Activated CD4-positive, alpha-beta T cell treated with anti-CD3 and anti-CD28 coated beads, Interleukin-2, amount 50 U/mL, for 16 hours (primary cell): Measurements from ENCODE around the gene ARPC1B.
A peak's percentile ranks its signal among the peaks of the same experiment; 100 is the strongest.
"Not testable (repeated sequence)": the region's sequence is repeated elsewhere in the genome, so short reads cannot be mapped to it uniquely, and the experiment has no call there.

Source experiments
- DNase-seq: peaks from one replicate; pipeline ENCODE4 v3.0.0-alpha.2; 2020

Gene ARPC1B

GRCh38 chr7:99415513-99416127 lies 41.1 kb downstream of the ARPC1B start:
- not testable (repeated sequence) for DNase-seq

- DNase-seq = no peak
Measured at GRCh38 chr7:99418260-99418659, 43.7 kb downstream of the ARPC1B start.

- no peak for DNase-seq
Measured at GRCh38 chr7:99419323-99420021, 44.9 kb downstream of the ARPC1B start.

- no peak for DNase-seq
Measured at GRCh38 chr7:99420213-99420612, 45.7 kb downstream of the ARPC1B start.

GRCh38 chr7:99420986-99421385 lies 46.5 kb downstream of the ARPC1B start:
- no peak for DNase-seq

- DNase-seq = no peak
Measured at GRCh38 chr7:99422186-99422585, 47.7 kb downstream of the ARPC1B start.

- no peak for DNase-seq
Measured at GRCh38 chr7:99422625-99423024, 48.1 kb downstream of the ARPC1B start.

- no peak for DNase-seq
Measured at GRCh38 chr7:99424932-99425730, 50.6 kb downstream of the ARPC1B start.

- DNase-seq = no peak
Measured at GRCh38 chr7:99428972-99429566, 54.5 kb downstream of the ARPC1B start.

GRCh38 chr7:99429756-99430155 lies 55.2 kb downstream of the ARPC1B start:
- no peak for DNase-seq

GRCh38 chr7:99431756-99432540 lies 57.4 kb downstream of the ARPC1B start:
- not testable (repeated sequence) for DNase-seq

- no peak for DNase-seq
Measured at GRCh38 chr7:99433158-99433557, 58.6 kb downstream of the ARPC1B start.

- DNase-seq = no peak
Measured at GRCh38 chr7:99437946-99438572, 63.5 kb downstream of the ARPC1B start.

- peak; percentile 97 for DNase-seq
Measured at GRCh38 chr7:99438573-99439480, 64.3 kb downstream of the ARPC1B start, which contains the start of the genes CPSF4 and PTCD1. TSS of gene CPSF4 (plus strand) at chr7:99438943. CDS start at chr7:99439083, 140 bp downstream. TSS of gene PTCD1 (minus strand) at chr7:99438798. CDS start at chr7:99435242, 3,556 bp downstream.

GRCh38 chr7:99440195-99440594 lies 65.7 kb downstream of the ARPC1B start:
- DNase-seq = no peak
